Peyer's patch (tissue), 4 donors: ENCODE results near the gene YTHDF1.

ENCODE experiments used
- CTCF ChIP-seq, 6 experiments: fragments of 450-650 bp in 4 of 6; fragments of 200-600 bp in 2 of 6; sonication (generic) in 1 of 6; IDR thresholded peaks; one replicate each; pipeline ENCODE4 v1.5.1; 2017 to 2019; ENCODE audit warnings: antibody characterized with exemption in 6 of 6, mild to moderate bottlenecking in 3 of 6, moderate library complexity in 1 of 6
- POLR2A ChIP-seq, 2 donors: fragments of 450-650 bp; IDR thresholded peaks; one replicate each; pipeline ENCODE4 v1.5.1; 2017; ENCODE audit warnings: antibody characterized with exemption in 2 of 2, mild to moderate bottlenecking in 2 of 2, moderate library complexity in 2 of 2

DNA sequence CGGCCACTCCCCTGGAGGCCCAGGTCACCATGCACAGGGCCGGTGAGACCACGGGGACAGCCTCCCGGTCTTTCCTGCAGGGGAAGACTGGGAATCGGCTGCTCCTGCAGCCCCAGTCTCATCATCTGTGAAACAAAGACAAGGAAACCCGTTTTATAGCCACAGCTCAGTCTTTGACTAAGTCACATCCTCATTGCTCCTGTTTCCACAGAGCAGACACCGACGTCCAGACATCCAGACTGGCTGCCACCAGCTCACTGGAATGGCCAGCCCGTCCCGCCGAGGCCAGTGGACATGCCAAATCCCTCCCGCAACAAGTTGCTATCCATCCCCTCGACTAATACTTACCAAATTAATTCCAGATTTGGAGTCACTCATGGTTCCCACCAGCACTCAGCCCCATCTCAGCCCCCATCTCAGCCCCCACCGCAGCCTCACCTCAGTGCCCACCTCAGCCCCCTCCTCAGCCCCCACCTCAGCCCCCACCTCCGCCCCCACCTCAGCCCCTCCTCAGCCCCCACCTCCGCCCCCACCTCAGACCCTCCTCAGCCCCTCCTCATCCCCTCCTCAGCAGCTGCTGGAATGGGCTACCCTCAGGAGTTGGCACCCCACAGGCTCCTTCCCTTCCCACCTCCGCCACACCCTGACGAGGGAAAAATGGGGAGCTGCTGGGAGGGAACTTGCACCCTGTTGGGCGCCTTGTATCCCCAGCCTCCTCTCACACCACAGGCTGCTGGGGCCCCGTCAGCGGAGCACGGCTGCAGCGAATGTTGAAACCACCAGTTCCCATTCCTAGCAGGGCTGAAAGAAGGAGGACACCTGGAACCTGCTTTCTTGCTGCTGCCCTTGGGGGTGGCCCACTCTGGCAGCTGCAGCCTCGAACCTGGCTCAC, 48.7 kb downstream of the YTHDF1 start:
- TF ChIP-seq CTCF (IDR thresholded peaks at IDR 0.05) (no peak), POLR2A (IDR thresholded peaks at IDR 0.05) (no peak)
